ENCODE data around the gene TMEM119. TPM values are rescaled to one million over a fixed set of nuclear protein-coding genes. Genes with fewer than 3 reads are reported as not detected.
"Not testable (repeated sequence)": the region's sequence is repeated elsewhere in the genome, so short reads cannot be mapped to it uniquely, and the experiment has no call there.

Gene TMEM119
- total RNA-seq, 1 donor from 2014 or later, result 1.3 TPM

- DNase-seq (ENCODE audit: missing footprints), result no peak
- intact Hi-C loops (cut with DNase I), result loop anchor here (2.0 to 5.0 kb wide), 5 partner anchors 169 to 531 kb away; partner anchors contain the start of genes ALKBH2, CORO1C and SSH1
- no peak for ATAC-seq
Observed at GRCh38 chr12:108561852-108562347, 36.0 kb downstream of the TMEM119 start.

DNA sequence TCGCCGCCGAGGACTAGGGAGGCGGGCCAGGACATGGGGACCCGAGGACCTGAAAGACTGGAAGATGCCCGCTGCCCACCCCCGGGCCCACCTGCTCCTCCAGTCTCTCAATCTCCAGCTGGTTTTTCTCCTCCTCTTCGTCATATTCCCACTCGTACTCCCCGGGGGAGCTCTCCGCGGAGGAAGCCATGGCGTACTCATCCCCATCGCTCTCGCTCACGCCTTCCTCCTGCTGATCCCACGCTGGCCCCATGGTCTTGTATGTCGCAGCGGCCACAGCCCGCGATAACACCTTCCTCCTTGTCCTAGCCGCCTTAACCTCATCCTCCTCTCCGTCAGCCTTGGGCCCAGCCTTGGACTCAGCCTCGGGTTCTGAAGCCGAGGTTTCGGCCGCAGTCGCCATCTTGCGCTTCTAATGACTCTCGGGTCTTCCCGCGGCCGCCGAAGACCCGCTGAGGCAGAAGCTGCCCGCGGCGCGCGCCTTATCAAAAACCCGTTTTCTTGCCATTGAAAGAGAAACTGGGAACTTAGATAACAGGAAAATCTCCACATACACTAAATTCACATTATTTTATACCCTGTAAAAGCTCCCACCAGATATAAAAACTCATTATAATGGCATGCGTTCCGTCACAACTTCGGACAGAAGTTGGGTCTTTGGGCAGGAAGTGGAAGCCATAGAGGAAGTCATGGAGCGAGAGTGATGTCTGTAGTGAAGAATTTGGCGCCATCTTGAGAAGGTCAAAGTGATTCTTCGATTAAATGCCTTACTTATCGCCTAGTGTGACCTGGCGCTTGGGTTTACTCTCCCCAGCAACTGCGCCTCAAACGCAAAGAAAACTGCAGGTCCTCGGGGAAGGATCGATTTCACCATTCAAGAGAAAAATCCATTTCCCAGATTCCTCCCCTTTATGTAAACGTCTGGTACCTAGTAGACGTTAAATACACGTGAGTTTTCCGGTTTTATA is 36.8 kb downstream of the TMEM119 start, which contains the start of gene SART3:
Gene SART3 (minus strand): TSS at position 422 of the 968 bp plus-strand sequence. CDS start 19 bp downstream, at position 403.
- DNase-seq (ENCODE audit: missing footprints), result peak; percentile 93
- intact Hi-C loops (cut with DNase I), result loop anchor here (2.0 to 5.0 kb wide), 3 partner anchors 170 to 391 kb away; partner anchors contain the start of genes CORO1C and SSH1
- ATAC-seq, result peak; percentile 64

GRCh38 chr12:108560321-108560721 is 37.6 kb downstream of the TMEM119 start:
- intact Hi-C loops (cut with DNase I), result loop anchor here (2.0 to 5.0 kb wide), 3 partner anchors 170 to 392 kb away; partner anchors contain the start of genes CORO1C and SSH1
- ATAC-seq (no peak), DNase-seq (ENCODE audit: missing footprints) (no peak)

- intact Hi-C loops (cut with DNase I), result loop anchor here (2.0 to 5.0 kb wide), 3 partner anchors 171 to 393 kb away; partner anchors contain the start of genes CORO1C and SSH1
- ATAC-seq (no peak), DNase-seq (ENCODE audit: missing footprints) (no peak)
Observed at GRCh38 chr12:108559748-108560147, 38.1 kb downstream of the TMEM119 start.

GRCh38 chr12:108559007-108559655 is 38.8 kb downstream of the TMEM119 start:
- ATAC-seq, result no peak
- intact Hi-C loops (cut with DNase I), result no loop called here
- no peak for DNase-seq (ENCODE audit: missing footprints)

- ATAC-seq; intact Hi-C loops (cut with DNase I); DNase-seq (ENCODE audit: missing footprints): not testable (repeated sequence)
Observed at GRCh38 chr12:108555383-108555782, 42.5 kb downstream of the TMEM119 start.

DNA sequence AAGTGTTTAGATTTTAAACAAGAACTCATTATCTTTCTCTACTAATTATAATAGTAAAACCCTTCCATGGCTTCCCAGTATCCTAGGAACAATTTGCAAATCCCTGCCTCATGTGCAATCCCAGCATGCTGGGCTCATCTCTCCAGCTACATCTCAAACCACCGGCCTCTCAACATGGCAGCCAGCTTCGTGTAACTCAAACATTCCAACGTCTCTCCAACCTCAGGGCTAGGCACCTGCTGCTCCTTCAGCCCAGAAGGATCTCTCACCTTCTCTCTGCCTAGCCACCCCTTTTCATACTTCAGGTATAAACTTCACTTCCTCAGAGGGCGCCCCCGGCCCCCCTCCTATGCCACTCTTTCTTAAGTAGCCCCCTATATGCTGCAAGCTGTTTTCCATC is 44.1 kb downstream of the TMEM119 start:
- ATAC-seq (no peak), DNase-seq (ENCODE audit: missing footprints) (no peak)
- intact Hi-C loops (cut with DNase I), result no loop called here

- ATAC-seq, result no peak
- DNase-seq (ENCODE audit: missing footprints), result no peak
- intact Hi-C loops (cut with DNase I), result no loop called here
Observed at GRCh38 chr12:108551535-108551934, 46.3 kb downstream of the TMEM119 start.

DNA sequence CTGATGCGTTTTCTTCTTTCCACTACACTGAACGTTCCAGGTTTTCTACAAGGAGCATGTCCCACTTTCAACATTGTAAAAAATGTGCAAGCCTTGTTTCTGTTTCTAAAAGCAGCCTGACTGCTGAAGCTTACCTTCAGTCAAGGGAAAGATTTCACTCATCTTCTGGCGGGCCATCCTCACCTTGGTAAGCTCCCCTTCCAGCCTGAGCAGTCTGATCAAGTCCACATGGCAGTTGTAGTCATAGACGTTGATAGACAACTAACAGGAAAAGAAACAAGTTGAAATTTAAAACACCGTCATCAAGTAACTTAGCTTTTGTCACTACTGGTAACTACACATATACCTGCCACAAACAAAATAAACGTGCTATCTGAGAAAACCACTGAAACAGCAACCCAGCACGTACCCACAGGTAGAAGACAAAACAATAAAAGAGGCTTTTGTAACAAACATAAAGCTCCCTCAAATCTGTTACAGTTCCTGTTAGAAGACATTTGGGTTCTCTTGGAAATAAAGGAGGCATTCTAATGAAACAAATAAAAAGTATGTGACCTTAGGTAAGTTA is 48.8 kb downstream of the TMEM119 start:
- DNase-seq (ENCODE audit: missing footprints), result no peak
- intact Hi-C loops (cut with DNase I), result no loop called here
- ATAC-seq, result no peak

DNA sequence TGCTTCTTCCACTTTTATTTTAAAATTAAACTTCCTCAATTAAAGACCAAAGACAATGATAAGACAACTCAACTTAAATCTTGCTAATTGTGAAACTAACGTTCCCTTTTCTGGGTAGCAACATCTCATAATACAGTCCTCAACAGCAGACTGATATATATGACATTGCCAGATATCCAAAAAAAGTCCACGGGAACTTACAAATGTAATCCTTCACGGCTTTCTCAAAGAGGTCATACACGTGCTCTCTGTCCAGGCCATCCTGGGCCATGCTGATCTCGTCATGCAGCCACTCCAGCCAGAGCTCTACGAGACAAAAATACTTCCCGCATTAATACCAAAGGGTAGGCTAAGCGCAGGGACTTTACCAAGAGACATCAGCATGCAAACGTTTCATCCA is 50.2 kb downstream of the TMEM119 start:
- ATAC-seq, result peak; percentile 83
- DNase-seq (ENCODE audit: missing footprints), result no peak
- intact Hi-C loops (cut with DNase I), result no loop called here

- DNase-seq (ENCODE audit: missing footprints), result no peak
- intact Hi-C loops (cut with DNase I), result no loop called here
- ATAC-seq, result no peak
Observed at GRCh38 chr12:108543652-108544051, 54.2 kb downstream of the TMEM119 start.

DNA sequence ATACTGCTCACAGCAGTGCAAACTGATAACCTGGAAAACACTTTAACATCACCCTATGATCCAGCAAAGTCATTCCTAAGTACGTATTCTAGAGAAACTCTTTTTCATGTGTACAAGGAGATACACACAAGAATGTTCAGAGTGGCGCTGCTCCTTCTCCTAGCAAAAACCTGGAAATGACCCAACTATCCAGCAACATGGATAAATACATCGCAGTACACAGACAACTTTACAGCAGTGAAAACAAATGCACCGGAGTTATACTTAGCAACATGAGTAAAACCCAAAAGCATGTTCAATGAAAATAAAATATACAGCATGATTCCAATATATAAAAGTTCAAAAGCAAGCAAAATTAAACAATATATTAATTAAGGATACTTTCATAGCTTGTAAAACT is 55.6 kb downstream of the TMEM119 start:
- intact Hi-C loops (cut with DNase I), result no loop called here
- ATAC-seq (no peak), DNase-seq (ENCODE audit: missing footprints) (no peak)

Small RNA genes lying within 50 kb of the gene (microRNA-seq; reads per million reads assigned to microRNA genes)
- gene MIR4496, result not detected

Other genes with a start within 250 kb of the TMEM119 start
- 2.9 TPM for gene FICD, start 82.8 kb downstream of the TMEM119 start, total RNA-seq
- 21.7 TPM for gene SART3, start 36.9 kb downstream of the TMEM119 start, total RNA-seq
- 444 TPM for gene ISCU, start 35.5 kb downstream of the TMEM119 start, total RNA-seq
- gene SELPLG, start 35.8 kb upstream of the TMEM119 start, total RNA-seq, result 4.9 TPM
- gene CORO1C, start 133.4 kb upstream of the TMEM119 start, total RNA-seq, result 76.4 TPM